K562 (cell line): Measurements from ENCODE around the gene PAM. TPM values are rescaled to one million over a fixed set of nuclear protein-coding genes. Genes with fewer than 3 reads are reported as not detected.

Experiments used
- ATAC-seq: fragments of 200-7000 bp; cut with Tn5 transposase; 3 replicates; pipeline ENCODE4 v1.9.1; 2020; ENCODE audit warnings: moderate library complexity
- BruUV-seq: library from RNA; stranded (reverse); fragments of 400-500 nt; replicated peaks from 2 replicates; lab custom pipeline; 2021; lab: Mats Ljungman, UMichigan
- CTCF ChIA-PET: fragments of 300-600 bp; formaldehyde crosslinking; extraction: SDS; loops from one replicate; lab custom pipeline; 2021; ENCODE audit warnings: low intra/inter-chr PET ratio; lab: Yijun Ruan, JAX
- POLR2A ChIA-PET: fragments of 300-600, 350-650 bp; sonication (Branson Sonifier 250); formaldehyde crosslinking; extraction: SDS; loops from one replicate; lab custom pipeline; 2021; ENCODE audit warnings: antibody characterized with exemption, inconsistent platforms; lab: Yijun Ruan, JAX
- DNase-seq, 4 experiments: peaks; one replicate each; pipeline versions ENCODE4 v3.0.0 to v3.0.0-alpha.2; 2011 to 2018; ENCODE audit warnings: low spot score in 3 of 4, mixed read lengths in 3 of 4; ENCODE audit errors: extremely low read depth in 1 of 4
- FAIRE-seq: peaks from 2 replicates; lab custom pipeline; 2011; peaks lifted over from hg19 to GRCh38; lab: Jason Lieb, UNC
- H2AFZ ChIP-seq: 2 replicates; pipeline ENCODE4 v1.6.0; 2011; ENCODE audit warnings: low read depth, low read length, control low read depth, inconsistent platforms
- H3K27ac ChIP-seq: fragments of 200-600 bp; 3 replicates; pipeline ENCODE4 v1.8.0; 2011; ENCODE audit warnings: low read depth, mild to moderate bottlenecking, control low read depth, inconsistent platforms, low read length, moderate library complexity, mixed read lengths; ENCODE audit errors: extremely low read depth
- H3K27me3 ChIP-seq, 2 experiments: fragments of 300-600 bp in 1 of 2; 2 replicates in 1 of 2; 3 replicates in 1 of 2; pipeline versions ENCODE4 v1.6.0 to v1.8.0; 2011; ENCODE audit warnings: inconsistent platforms in 2 of 2, low read length in 2 of 2, mild to moderate bottlenecking in 1 of 2, mixed read lengths in 1 of 2, moderate library complexity in 1 of 2; ENCODE audit not compliant: control insufficient read depth in 2 of 2, insufficient read depth in 2 of 2
- H3K36me3 ChIP-seq: fragments of 300-600 bp; 3 replicates; pipeline ENCODE4 v1.8.0; 2011; ENCODE audit warnings: mild to moderate bottlenecking, low read length, inconsistent platforms; ENCODE audit not compliant: control insufficient read depth, insufficient read depth
- H3K4me1 ChIP-seq, 2 experiments: fragments of 200-600 bp in 1 of 2; replicated peaks in 1 of 2; 2 replicates in 1 of 2; 3 replicates in 1 of 2; pipeline versions ENCODE4 v1.5.1 to v1.8.0; 2011; ENCODE audit warnings: inconsistent platforms in 2 of 2, low read length in 2 of 2, mild to moderate bottlenecking in 1 of 2, mixed read lengths in 1 of 2, moderate library complexity in 1 of 2; ENCODE audit not compliant: control insufficient read depth in 2 of 2, insufficient read depth in 2 of 2
- H3K4me2 ChIP-seq: 2 replicates; pipeline ENCODE4 v1.6.1; 2011; ENCODE audit warnings: low read length, control low read depth, inconsistent platforms, mixed read lengths; ENCODE audit not compliant: insufficient read depth
- H3K4me3 ChIP-seq: fragments of 200-600 bp; sonication (generic), shearing (Covaris generic); 2 replicates; pipeline ENCODE4 v1.5.1; 2016; ENCODE audit warnings: control low read depth, inconsistent platforms
- H3K79me2 ChIP-seq: fragments of 200-600 bp; 3 replicates; pipeline ENCODE4 v1.8.0; 2011; ENCODE audit warnings: low read length, inconsistent platforms; ENCODE audit not compliant: control insufficient read depth, insufficient read depth
- H3K9ac ChIP-seq, 2 experiments: 2 replicates each; pipeline versions ENCODE4 v1.6.0 to v1.6.1; 2011; ENCODE audit warnings: low read depth in 2 of 2, low read length in 2 of 2, control low read depth in 1 of 2, inconsistent platforms in 1 of 2, mild to moderate bottlenecking in 1 of 2, mixed read lengths in 1 of 2; ENCODE audit not compliant: insufficient read depth in 1 of 2
- H3K9me1 ChIP-seq: one replicate; pipeline ENCODE4 v1.6.0; 2011; ENCODE audit warnings: inconsistent platforms, mild to moderate bottlenecking, low read length, moderate library complexity; ENCODE audit not compliant: control insufficient read depth, insufficient read depth
- H3K9me3 ChIP-seq: replicated peaks from 2 replicates; pipeline ENCODE4 v1.5.1; 2011; ENCODE audit warnings: low read depth, low read length, inconsistent platforms; ENCODE audit not compliant: control insufficient read depth, insufficient read depth
- H4K20me1 ChIP-seq: replicated peaks from 2 replicates; pipeline ENCODE4 v1.6.1; 2011; ENCODE audit warnings: low read length, inconsistent platforms, mixed read lengths; ENCODE audit not compliant: control insufficient read depth, insufficient read depth
- ADNP ChIP-seq: fragments of 200-800 bp; sonication (Bioruptor generic); IDR thresholded peaks from 2 replicates; pipeline ENCODE4 v1.6.1; 2016; ENCODE audit warnings: missing genetic modification characterization, missing compliant biosample characterization
- FOXJ3 ChIP-seq: sonication (generic); formaldehyde crosslinking; IDR thresholded peaks from 2 replicates; pipeline ENCODE4 v1.4.0; 2020; ENCODE audit warnings: mild to moderate bottlenecking, missing genetic modification reagents
- RREB1 ChIP-seq: fragments of 250-450 bp; sonication (Bioruptor Pico); IDR thresholded peaks from 2 replicates; pipeline ENCODE4 v1.4.0; 2020
- ZBTB49 ChIP-seq: sonication (generic); formaldehyde crosslinking; IDR thresholded peaks from 2 replicates; pipeline ENCODE4 v1.8.0; 2022; ENCODE audit warnings: missing genetic modification reagents, mild to moderate bottlenecking, borderline replicate concordance
- ZSCAN32 ChIP-seq: fragments of 450-650 bp; formaldehyde crosslinking; IDR thresholded peaks from 2 replicates; pipeline ENCODE4 v1.4.0; 2020; ENCODE audit warnings: mild to moderate bottlenecking, moderate library complexity
- WGBS: fragments of 100-300 bp; shearing (Covaris generic); methylation state at CpG from one replicate; pipeline ENCODE4 v1.1.6; 2016; ENCODE audit warnings: low coverage, mixed read lengths; ENCODE audit not compliant: insufficient coverage; ENCODE audit errors: missing lambda C conversion rate; 5-methylcytosine and 5-hydroxymethylcytosine counted together
- in situ Hi-C: fragments of 300-500 bp; cut with MboI; formaldehyde crosslinking; loops from 4 replicates; pipeline ENCODE4 v1.15.0; 2018; ENCODE audit warnings: inconsistent platforms, mixed read lengths
- intact Hi-C: fragments of 100-400 bp; cut with micrococcal nuclease; formaldehyde crosslinking; loops from 2 replicates; pipeline ENCODE4 v1.14.2; 2022
- polyA plus RNA-seq, 8 experiments: library from polyadenylated mRNA; depleted of rRNA in 4 of 8; stranded (reverse) in 5 of 8; unstranded in 3 of 8; fragments of >200 nt; fragmentation: Nextera tagmentation in 2 of 8; fragmentation: Illumina TruSeq in 1 of 8; extraction: Ambion mirVana in 2 of 8; extraction: Trizol in 1 of 8; gene quantifications; 2 replicates each; pipeline versions ENCODE4 v1.2.1 to v1.2.3, GENCODE V29; 2011 to 2014; ENCODE audit warnings: inconsistent platforms in 1 of 8, missing spikeins in 1 of 8
- total RNA-seq, 7 experiments: library from RNA; depleted of rRNA in 6 of 7; stranded (reverse); fragments of >200 nt in 6 of 7; fragmentation: Illumina TruSeq in 2 of 7; extraction: Trizol in 2 of 7; gene quantifications; 2 replicates each; pipeline versions ENCODE4 v1.2.1 to v1.2.3, GENCODE V29; 2011 to 2021; ENCODE audit warnings: low replicate concordance in 1 of 7

Gene PAM
- total and polyA plus RNA-seq, 9 of the 15 experiments (the other 6 are each of a cell fraction or from before 2014, with no cell fraction given): 0.39 to 3.1 (median 0.77) TPM

- no peak overlapping the region for H3K4me2 ChIP-seq
- no peak overlapping the region for H3K27ac ChIP-seq
- no peak overlapping the region for H3K4me3 ChIP-seq
- H3K79me2 ChIP-seq: no peaks in the 10 kb centered on the region
- DNase-seq (no peak), ATAC-seq (no peak), FAIRE-seq (no peak)
- H3K9me3 ChIP-seq: no peaks in the 10 kb centered on the region
- H3K9ac ChIP-seq: no peak overlapping the region
- H3K36me3 ChIP-seq: no peaks in the 10 kb centered on the region
- TF ChIP-seq ZBTB49 (CRISPR knock-in tag): no peak
- TF ChIP-seq RREB1 (CRISPR knock-in tag): no peak
- TF ChIP-seq ADNP (tag): no peak
- TF ChIP-seq FOXJ3 (CRISPR knock-in tag): no peak
- no peak for TF ChIP-seq ZSCAN32 (CRISPR knock-in tag)
- in situ Hi-C loops: no loop called here
- no peaks in the 10 kb centered on the region for H3K4me1 ChIP-seq
- BruUV-seq: no TSS peak
- CTCF ChIA-PET: no interaction called here
- intact Hi-C loops: no loop called here
- no peak overlapping the region for H2AFZ ChIP-seq
- WGBS: 3% methylated on average over 2 of the region's 2 CpGs
- no peaks in the 10 kb centered on the region for H4K20me1 ChIP-seq
- POLR2A ChIA-PET: no interaction called here
- H3K27me3 ChIP-seq: no peaks in the 10 kb centered on the region
- H3K9me1 ChIP-seq: no peaks in the 10 kb centered on the region
These were observed 156.9 kb downstream of the PAM start for GRCh38 chr5:102911973-102912372.
